Measurements from ENCODE around the gene PPIF.

PPIF gene

DNA sequence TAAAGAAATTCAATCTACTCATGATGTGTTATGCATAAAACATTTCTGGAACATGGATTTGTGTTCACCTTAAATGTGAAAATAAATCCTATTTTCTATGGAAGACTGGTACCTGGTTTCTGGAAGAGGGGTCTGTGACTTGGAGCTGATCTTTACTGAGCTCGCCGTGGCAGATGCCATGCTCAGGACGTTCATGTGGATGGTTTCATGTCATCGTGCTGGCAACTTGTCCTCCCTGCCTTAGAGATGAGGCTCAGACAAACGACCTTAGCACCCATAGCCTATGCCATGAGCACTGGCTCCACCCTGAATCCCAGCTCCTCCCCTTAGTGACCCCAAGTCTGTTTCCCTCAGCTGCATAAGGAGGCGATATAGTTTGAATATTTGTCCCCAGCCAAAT is 7.3 kb downstream of the PPIF start:
- no peaks in the 10 kb centered on the region for H3K4me1 ChIP-seq (ENCODE audit: insufficient read depth, low read length)
- no peak overlapping the region for H3K9ac ChIP-seq (ENCODE audit: low read depth, low read length)
- peaks cover 25% of the 10 kb centered on the region for H3K36me3 ChIP-seq (ENCODE audit: insufficient read depth, low read length)
- no peaks in the 10 kb centered on the region for H3K9me3 ChIP-seq (ENCODE audit: control insufficient read depth, insufficient read depth, low read length)

DNA sequence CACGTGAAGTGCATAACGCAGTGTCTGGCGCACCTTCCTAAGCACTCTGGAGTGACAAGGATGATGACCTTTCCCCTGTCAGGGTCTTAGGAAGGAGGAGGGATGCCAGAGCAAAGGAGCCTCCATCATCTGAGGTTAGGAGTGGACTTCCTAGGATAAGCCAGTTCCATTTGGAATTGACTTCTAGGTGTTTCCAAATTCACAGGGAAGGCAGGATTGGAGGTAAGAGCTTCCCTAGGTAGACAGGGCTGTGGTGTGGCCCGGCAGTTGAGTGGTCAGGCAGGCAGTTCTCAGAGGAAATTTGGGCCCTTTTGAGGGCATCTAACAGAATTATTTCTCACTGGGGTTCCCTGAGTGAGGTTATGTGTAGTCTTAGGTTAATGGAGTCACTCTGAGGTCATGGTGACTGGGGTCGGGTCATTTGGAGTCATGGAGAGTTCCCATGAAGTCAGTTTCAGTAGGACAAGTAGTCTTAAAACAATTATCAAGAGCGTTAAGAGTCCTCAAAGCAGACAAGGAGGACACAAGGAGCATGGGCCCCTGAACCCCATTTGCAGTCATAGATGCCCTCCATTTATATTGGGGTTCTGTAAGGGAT is 8.2 kb downstream of the PPIF start:
- Histone ChIP-seq H3K36me3 (ENCODE audit: insufficient read depth, low read length) (peaks cover 22% of the 10 kb centered on the region), H3K9me3 (ENCODE audit: control insufficient read depth, insufficient read depth, low read length) (no peaks in the 10 kb centered on the region), H3K4me1 (ENCODE audit: insufficient read depth, low read length) (no peaks in the 10 kb centered on the region), H3K9ac (ENCODE audit: low read depth, low read length) (no peak overlapping the region)

DNA sequence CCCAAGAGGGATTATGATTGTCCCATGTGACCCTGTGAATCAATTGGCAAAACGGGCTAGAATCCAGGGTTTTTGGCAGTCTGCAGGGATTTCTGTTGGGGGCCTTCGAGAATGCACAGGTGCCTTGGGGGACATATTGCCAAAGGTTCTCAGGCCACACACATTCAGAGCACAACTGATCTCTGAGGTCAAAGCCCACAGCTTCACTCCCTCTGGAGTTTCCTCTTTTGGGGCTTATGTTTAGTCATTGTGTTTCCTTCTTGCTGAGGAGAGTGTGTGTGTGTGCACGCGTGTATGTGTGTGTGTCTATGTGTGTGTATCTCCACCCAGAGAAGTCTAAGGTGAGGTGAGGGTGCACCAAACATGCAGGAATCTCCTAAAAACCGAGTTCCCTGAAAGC is 8.8 kb downstream of the PPIF start:
- Histone ChIP-seq H3K36me3 (ENCODE audit: insufficient read depth, low read length) (peaks cover 17% of the 10 kb centered on the region), H3K4me1 (ENCODE audit: insufficient read depth, low read length) (no peaks in the 10 kb centered on the region), H3K9me3 (ENCODE audit: control insufficient read depth, insufficient read depth, low read length) (no peaks in the 10 kb centered on the region), H3K9ac (ENCODE audit: low read depth, low read length) (no peak overlapping the region)

DNA sequence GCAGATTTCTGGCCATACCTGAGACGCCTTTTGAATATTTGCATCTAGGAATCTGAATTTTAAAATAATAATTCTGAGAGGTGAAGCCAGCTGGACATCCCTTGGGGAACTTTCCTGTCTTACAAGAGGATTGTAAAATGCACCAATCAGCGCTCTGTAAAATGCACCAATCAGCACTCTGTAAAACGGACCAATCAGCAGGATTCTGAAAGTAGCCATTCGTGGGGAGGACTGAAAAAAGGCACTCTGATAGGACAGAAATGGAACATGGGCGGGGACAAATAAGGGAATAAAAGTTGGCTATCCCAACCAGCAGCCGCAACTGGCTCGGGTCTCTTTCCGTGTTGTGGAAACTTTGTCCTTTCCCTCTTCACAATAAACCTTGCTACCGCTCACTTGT is 9.9 kb downstream of the PPIF start:
- peaks cover 12% of the 10 kb centered on the region for H3K36me3 ChIP-seq (ENCODE audit: insufficient read depth, low read length)
- no peaks in the 10 kb centered on the region for H3K4me1 ChIP-seq (ENCODE audit: insufficient read depth, low read length)
- H3K9ac ChIP-seq (ENCODE audit: low read depth, low read length): no peak overlapping the region
- no peaks in the 10 kb centered on the region for H3K9me3 ChIP-seq (ENCODE audit: control insufficient read depth, insufficient read depth, low read length)

DNA sequence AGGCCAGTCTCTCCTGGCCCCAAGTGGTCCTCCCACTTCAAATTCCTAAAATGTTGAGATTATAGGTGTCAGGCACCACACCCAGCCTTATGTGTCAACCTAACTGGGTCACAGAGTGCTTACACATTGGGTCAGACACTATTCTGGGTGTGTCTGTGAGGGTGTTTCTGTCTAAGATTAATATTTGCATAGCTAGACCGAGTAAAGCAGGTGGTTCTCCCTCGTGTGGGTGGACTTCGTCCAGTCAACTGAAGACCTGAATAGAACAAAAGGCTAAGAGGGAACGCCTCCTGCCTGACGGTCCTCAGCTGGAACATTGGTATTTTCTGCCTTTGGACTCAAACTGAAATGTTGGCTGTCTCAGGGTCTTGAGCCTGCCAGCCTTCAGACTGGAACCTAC is 11.5 kb downstream of the PPIF start:
- Histone ChIP-seq H3K36me3 (ENCODE audit: insufficient read depth, low read length) (peaks cover 6% of the 10 kb centered on the region; the same call in 1 of the 2 replicates), H3K9ac (ENCODE audit: low read depth, low read length) (no peak overlapping the region), H3K4me1 (ENCODE audit: insufficient read depth, low read length) (no peaks in the 10 kb centered on the region), H3K9me3 (ENCODE audit: control insufficient read depth, insufficient read depth, low read length) (no peaks in the 10 kb centered on the region)

DNA sequence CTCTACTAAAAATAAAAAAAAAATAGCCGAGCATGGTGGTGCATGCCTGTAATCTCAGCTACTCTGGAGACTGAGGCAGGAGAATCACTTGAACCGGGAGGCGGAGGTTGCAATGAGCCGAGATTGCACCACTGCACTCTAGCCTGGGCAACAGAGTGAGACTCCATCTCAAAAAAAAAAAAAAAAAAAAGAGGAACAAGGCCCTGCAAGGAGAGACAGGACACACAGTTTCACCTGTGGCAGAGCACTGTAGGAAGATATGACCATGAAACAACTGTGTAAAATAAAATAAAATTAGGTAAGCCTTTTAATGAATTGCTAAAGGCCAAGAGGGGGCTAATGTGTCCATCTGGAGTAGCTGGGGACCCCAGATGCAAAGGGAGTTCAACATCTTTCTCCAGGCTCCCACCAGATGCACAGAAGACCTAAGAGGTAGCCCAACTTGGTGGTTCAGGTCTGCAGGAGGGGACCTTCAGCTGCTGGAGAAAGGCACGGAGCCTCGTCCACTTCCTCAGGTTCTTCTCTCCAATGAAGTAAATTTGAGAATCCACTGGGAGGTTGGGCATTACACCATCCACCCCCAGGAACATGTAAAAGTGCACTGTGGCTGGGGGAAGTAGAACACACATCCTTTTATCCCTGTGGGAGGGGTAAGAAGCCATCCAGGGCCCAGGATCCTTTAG is 12.7 kb downstream of the PPIF start:
- H3K9ac ChIP-seq (ENCODE audit: low read depth, low read length): no peak overlapping the region
- no peaks in the 10 kb centered on the region for H3K4me1 ChIP-seq (ENCODE audit: insufficient read depth, low read length)
- H3K36me3 ChIP-seq (ENCODE audit: insufficient read depth, low read length): no peaks in the 10 kb centered on the region
- no peaks in the 10 kb centered on the region for H3K9me3 ChIP-seq (ENCODE audit: control insufficient read depth, insufficient read depth, low read length)

DNA sequence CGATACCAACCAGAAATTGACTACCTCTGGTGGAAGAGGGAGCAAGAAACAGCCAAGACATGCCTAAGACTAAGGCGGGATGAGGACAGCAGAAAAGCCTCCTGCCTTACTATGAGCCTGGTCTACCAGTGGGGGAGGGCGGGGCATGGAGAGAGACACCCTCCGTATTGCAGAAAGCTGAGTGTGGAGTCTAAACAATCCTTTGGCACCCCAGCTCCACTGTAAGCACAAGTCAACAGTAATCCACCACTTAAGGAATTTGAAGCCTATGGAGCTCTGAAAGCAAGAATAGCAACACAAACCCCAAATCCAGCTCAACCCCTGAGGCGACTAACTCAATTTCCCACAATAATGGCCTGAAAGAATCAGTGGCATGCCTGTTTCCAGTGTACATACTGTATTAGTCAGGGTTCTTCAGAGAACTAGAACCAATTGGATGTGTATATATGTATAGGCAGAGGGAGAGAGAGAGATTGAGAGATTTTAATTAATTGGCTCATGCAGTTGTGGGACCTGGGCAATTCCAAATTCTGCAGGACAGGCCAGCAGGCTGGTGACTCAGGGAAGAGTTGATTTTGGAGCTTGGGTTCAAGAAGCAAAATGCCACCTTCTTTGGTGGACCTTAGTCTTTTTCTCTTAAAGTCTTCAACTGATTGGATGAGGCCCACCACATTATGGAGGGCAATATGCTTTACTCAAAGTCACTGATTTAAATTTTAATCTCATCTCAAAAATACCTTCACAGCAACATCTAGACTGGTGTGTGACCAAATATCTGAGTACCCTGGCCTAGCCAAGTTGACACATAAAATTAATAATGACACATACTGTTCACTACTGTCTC is 13.5 kb downstream of the PPIF start:
- H3K9ac ChIP-seq (ENCODE audit: low read depth, low read length): no peak overlapping the region
- no peaks in the 10 kb centered on the region for H3K9me3 ChIP-seq (ENCODE audit: control insufficient read depth, insufficient read depth, low read length)
- H3K36me3 ChIP-seq (ENCODE audit: insufficient read depth, low read length): no peaks in the 10 kb centered on the region
- no peaks in the 10 kb centered on the region for H3K4me1 ChIP-seq (ENCODE audit: insufficient read depth, low read length)

DNA sequence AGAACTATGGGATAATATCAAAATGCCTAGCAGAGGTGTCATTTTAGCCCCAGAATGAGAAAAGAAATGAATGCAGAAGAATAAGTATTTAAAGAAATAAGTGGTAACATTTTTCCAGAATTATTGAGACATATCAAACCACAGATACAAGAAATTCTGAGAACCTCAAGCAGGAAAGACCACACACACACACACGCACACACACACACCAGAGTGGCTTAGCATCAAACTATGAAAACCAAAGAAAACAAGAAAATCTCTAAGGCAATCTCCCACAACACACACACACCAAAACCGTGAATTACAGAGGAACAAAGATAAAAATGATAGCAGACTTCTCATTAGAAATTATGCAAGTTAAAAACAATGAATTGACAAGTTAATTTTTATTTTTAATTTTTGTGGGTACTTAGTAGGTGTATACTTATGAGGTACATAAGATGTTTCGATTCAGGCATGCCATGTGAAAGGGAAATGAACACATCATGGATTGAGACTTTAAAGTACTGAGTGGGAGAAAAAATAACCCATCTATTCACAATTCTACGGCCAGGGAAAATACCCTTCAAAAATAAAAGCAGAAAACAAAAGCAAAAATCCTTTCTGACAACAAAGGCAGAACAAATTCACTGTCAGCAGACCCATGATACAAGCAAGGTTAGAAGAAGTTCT is 14.6 kb downstream of the PPIF start:
- Histone ChIP-seq H3K9ac (ENCODE audit: low read depth, low read length) (no peak overlapping the region), H3K36me3 (ENCODE audit: insufficient read depth, low read length) (no peaks in the 10 kb centered on the region), H3K4me1 (ENCODE audit: insufficient read depth, low read length) (no peaks in the 10 kb centered on the region), H3K9me3 (ENCODE audit: control insufficient read depth, insufficient read depth, low read length) (no peaks in the 10 kb centered on the region)

DNA sequence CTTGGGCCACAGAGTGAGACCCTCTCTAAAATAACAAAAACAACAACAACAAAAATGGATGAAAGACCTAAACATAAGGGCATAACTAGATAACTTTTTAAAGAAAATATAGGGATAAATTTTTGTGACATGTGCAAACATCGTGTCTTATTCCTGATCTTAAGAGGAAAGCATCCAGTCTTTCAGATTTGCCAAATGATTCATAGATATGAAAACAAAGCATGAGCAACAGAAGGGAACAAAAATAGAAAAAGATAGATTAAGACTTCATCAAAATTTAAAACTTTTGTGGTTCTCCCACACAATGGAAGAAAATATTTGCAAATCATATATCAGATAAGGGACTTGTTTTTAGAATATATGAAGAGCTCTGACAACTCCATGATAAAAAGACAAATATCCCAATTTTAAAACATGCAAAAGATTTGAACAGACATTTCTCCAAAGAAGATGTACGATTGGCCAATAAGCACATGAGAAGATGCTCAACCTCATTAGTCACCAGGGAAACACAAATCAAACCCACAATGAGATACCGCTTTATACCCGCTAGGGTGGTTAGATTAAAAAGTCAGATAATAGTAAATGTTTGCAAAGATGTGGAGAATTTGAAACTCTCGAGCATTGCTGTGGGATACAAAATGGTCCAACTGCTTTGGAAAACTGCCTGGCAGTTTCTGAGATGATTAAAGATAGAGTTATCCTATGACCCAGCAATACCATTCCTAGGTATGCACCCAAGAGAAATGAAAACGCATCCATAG is 20.3 kb downstream of the PPIF start:
- Histone ChIP-seq H3K9ac (ENCODE audit: low read depth, low read length) (no peak overlapping the region), H3K36me3 (ENCODE audit: insufficient read depth, low read length) (no peaks in the 10 kb centered on the region; the same call in 1 of the 2 replicates), H3K9me3 (ENCODE audit: control insufficient read depth, insufficient read depth, low read length) (peaks cover 8% of the 10 kb centered on the region; the same call in 1 of the 2 replicates), H3K4me1 (ENCODE audit: insufficient read depth, low read length) (no peaks in the 10 kb centered on the region)

DNA sequence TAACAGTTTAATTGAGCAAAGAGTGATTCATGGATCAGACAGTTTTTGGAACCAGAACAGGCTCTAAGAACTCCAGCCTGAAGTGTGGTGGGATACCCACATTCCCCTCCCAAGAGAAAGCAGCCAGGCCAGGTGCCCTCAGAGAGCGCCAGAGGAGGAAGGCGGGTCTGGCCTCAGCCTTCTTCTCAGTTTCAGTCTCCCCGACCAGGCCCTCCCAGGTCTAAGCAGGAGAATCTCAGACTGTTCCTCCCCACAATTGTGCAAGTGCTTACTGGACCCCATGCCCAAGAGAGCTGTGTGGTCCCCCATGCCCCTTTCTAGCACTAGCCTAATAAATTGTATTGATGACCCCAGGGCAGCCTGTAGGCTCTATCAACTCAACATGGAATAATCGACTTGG is 25.6 kb downstream of the PPIF start:
- peaks cover 8% of the 10 kb centered on the region; the same call in 1 of the 2 replicates for H3K9me3 ChIP-seq (ENCODE audit: control insufficient read depth, insufficient read depth, low read length)
- H3K9ac ChIP-seq (ENCODE audit: low read depth, low read length): no peak overlapping the region
- H3K36me3 ChIP-seq (ENCODE audit: insufficient read depth, low read length): no peaks in the 10 kb centered on the region; the same call in 1 of the 2 replicates
- peaks cover 4% of the 10 kb centered on the region; the same call in 1 of the 2 replicates for H3K4me1 ChIP-seq (ENCODE audit: insufficient read depth, low read length)

DNA sequence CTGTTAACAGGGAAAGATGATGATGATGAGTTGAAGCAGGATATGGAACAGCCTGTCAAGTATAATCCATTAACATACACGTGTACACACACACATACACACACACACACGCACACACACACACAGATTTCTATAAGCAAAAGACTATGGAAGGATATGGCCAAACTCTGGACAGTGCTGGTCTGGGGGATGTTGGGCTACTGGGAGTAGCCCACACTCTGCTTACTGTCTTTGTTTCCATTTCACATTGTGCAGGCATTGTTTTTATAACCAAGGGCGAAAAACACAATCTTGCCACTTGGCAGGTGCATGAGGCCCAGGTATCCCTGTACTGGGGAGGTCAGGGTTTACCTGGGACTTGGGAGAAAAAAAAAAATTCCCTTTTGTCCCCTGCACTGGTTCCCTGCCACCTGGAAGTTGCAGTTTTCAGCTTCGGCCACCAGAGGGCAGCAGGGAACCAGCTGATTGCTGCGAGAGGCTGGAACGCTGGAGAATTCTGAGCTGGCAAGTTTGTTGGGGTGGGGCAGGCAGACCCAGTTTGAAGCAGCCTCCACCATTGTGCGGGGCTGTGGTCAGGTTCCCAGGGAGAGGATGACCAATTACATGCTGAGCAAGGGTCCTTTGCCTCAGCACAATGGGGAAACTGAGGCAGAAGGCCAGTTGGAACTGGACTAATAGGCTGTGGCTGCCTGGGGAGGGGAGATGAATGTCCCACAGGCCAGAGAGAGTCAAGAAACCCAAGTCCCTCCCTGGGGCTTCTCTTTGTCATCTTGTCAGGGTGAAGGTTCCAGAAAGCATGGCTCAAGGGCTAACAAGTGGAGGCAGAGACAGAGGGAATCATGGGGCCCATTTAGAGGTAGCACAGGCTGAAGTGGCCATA is 27.3 kb downstream of the PPIF start:
- H3K4me1 ChIP-seq (ENCODE audit: insufficient read depth, low read length): peaks cover 4% of the 10 kb centered on the region; the same call in 1 of the 2 replicates
- no peak overlapping the region for H3K9ac ChIP-seq (ENCODE audit: low read depth, low read length)
- H3K9me3 ChIP-seq (ENCODE audit: control insufficient read depth, insufficient read depth, low read length): peaks cover 8% of the 10 kb centered on the region; the same call in 1 of the 2 replicates
- H3K36me3 ChIP-seq (ENCODE audit: insufficient read depth, low read length): no peaks in the 10 kb centered on the region; the same call in 1 of the 2 replicates

DNA sequence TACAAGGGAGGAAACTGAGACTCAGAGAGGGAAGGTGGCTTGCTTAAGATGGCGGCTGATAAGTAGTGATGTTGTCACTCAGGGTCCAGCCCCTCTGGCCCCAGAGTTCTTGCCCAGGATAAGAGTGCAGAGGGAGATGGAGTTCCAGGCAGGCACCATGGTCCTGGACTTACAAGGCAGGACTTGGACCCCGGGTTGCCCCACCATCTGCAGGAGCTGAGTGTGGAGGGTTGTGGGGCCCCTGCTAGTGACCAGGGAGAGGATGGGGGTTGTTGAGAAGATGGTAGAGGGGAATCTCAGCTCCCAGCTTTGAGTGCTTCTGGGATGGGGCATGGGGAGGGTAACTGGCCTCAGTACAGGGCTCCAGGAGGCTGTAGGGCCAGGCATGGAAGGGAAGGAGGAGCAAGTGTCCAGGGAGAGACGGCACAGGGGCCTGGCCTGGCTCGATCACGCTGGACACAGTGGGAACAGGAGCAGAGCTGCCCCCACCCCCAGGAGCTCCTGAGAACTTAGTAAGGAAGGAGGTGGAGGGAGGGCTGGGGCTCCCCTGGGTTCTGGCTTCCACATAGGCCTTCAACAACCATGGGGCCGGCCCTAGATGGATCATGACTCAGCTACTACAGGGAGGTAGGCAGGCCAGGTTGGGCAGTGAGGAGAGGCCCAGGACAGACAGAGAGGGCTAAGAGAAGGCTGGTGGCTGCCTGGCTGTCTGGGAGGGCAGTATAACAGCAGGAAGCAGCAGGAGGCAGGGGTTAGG is 28.2 kb downstream of the PPIF start:
- Histone ChIP-seq H3K9me3 (ENCODE audit: control insufficient read depth, insufficient read depth, low read length) (peaks cover 4% of the 10 kb centered on the region; the same call in 1 of the 2 replicates), H3K9ac (ENCODE audit: low read depth, low read length) (no peak overlapping the region), H3K36me3 (ENCODE audit: insufficient read depth, low read length) (no peaks in the 10 kb centered on the region), H3K4me1 (ENCODE audit: insufficient read depth, low read length) (peaks cover 4% of the 10 kb centered on the region; the same call in 1 of the 2 replicates)
